ENCODE results near the gene ADAMTSL4.
"Not testable (repeated sequence)": the region's sequence is repeated elsewhere in the genome, so short reads cannot be mapped to it uniquely, and the experiment has no call there.

ADAMTSL4 gene

GRCh38 chr1:150598346-150598745 lies 49.1 kb downstream of the ADAMTSL4 start:
- not testable (repeated sequence) for FAIRE-seq

GRCh38 chr1:150601540-150601939 lies 52.3 kb downstream of the ADAMTSL4 start:
- FAIRE-seq: no peak

- FAIRE-seq: not testable (repeated sequence)
Observed at GRCh38 chr1:150602372-150602771, 53.2 kb downstream of the ADAMTSL4 start.

- no peak for FAIRE-seq
Observed at GRCh38 chr1:150603711-150604110, 54.5 kb downstream of the ADAMTSL4 start.

- no peak for FAIRE-seq
Observed at GRCh38 chr1:150604226-150604588, 55.0 kb downstream of the ADAMTSL4 start.

GRCh38 chr1:150605451-150605731 lies 56.2 kb downstream of the ADAMTSL4 start:
- FAIRE-seq: not testable (repeated sequence)

GRCh38 chr1:150606463-150607142 lies 57.4 kb downstream of the ADAMTSL4 start:
- FAIRE-seq: no peak

GRCh38 chr1:150609732-150610131 lies 60.5 kb downstream of the ADAMTSL4 start:
- no peak for FAIRE-seq

Data from TTC549 (cell line).